Ovary (tissue), 3 donors: Measurements from ENCODE around the gene RRP12.

Experiments used
- CTCF ChIP-seq, 3 donors: fragments of 450-650 bp in 2 of 3; fragments of 200-600 bp in 1 of 3; IDR thresholded peaks; one replicate each; pipeline versions ENCODE4 v1.5.1 to v1.8.0; 2016 to 2022; ENCODE audit warnings: antibody characterized with exemption in 3 of 3, mild to moderate bottlenecking in 1 of 3
- EP300 ChIP-seq: sonication (generic); formaldehyde crosslinking; IDR thresholded peaks from one replicate; pipeline ENCODE4 v1.6.1; 2017; ENCODE audit warnings: antibody characterized with exemption
- POLR2A ChIP-seq: fragments of 450-650 bp; IDR thresholded peaks from one replicate; pipeline ENCODE4 v1.6.1; 2017; ENCODE audit warnings: antibody characterized with exemption, mild to moderate bottlenecking, moderate library complexity
- donor health status: DM: no; HTN: no; CAD: no.

DNA sequence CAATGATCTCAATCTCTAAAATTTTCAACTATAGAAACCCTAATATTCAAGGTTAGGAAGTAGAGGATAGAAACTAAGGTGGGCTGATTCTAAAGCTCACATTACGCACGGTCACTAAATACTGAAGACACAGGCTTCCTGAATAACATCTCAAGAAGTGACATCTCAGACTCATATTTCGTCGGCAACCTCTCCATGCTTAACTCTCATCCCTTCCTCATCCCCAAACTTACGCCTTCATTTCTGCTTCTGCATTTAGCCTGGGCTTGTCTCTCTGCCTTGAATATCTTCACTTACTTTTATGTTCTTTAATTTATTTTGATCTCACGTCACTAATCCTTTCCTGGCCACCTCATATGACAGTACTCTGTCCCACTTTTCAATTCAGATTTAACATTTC lies 34.1 kb upstream of the RRP12 start:
- TF ChIP-seq EP300 (no peak), CTCF (IDR thresholded peaks at IDR 0.05) (no peak), POLR2A (no peak)
